Measurements from ENCODE around the gene EIF4G3.
A peak's percentile ranks its signal among the peaks of the same experiment; 100 is the strongest.

The EIF4G3 gene

DNA sequence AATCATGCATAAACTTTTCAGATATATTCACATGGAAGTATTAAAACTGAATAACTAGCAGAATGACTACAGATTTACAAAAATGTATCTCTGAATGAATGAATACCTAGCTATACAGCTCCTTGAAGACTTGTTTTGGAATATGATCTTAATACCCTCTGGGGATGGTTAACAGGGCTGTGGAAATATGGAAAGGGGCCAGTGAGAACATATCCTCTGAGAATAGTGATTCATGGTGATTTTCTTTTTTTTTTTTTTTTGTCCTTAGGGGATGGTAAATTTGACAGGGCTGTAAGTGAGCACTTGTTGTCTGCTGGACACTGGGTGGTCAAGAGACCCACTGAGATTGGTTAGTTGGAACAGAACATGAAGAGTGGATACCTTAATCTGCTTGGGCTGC, 308.9 kb downstream of the EIF4G3 start:
- no peak for DNase-seq

GRCh38 chr1:20867062-20867461, 309.6 kb downstream of the EIF4G3 start:
- DNase-seq = no peak

DNA sequence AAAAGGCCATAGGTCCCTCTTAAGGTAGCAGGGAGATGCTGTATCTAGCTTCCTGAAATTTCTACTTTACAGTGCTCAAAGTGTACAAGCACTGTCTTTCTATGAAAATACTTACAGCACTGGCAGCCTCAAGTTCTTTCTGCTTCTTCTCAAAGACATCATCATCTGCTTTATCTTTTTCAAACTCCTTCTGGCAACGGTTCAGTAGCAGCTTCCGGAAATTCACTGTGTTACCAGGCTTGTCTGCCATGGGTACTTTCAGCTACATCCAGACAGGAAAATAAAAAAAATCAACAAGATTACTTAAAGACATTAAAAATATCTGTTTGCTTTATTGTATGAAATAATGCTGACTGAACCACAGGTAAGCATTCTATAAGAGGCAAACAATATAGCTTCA, 311.7 kb downstream of the EIF4G3 start:
- DNase-seq = no peak

- DNase-seq = no peak
Observed at GRCh38 chr1:20854529-20854928, 322.2 kb downstream of the EIF4G3 start.

- peak in 1 of 2 donors; percentile 1 for DNase-seq
Observed at GRCh38 chr1:20851791-20852190, 324.9 kb downstream of the EIF4G3 start.

- DNase-seq = no peak
Observed at GRCh38 chr1:20850021-20850420, 326.7 kb downstream of the EIF4G3 start.

- no peak for DNase-seq
Observed at GRCh38 chr1:20849100-20849499, 327.6 kb downstream of the EIF4G3 start.

DNA sequence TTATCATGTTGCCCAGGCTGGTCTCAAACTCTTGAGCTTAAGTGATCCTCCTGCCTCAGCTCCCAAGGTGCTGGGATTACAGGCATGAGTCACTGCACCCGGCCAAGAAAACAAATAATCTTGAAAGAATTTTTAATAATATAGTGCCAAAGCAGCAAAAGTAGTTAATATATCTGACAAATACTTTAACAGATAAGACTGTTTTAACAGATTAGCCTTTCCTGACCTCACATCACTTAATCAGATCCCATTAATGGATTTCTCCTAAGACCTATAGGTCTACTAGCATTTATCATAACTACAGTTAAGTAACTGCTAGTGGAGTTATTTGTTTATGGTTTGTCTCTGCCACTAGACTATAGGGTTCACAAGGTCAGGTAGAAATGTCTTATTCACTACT, 328.5 kb downstream of the EIF4G3 start:
- DNase-seq = no peak

- DNase-seq = no peak
Observed at GRCh38 chr1:20847611-20848080, 329.1 kb downstream of the EIF4G3 start.

DNA sequence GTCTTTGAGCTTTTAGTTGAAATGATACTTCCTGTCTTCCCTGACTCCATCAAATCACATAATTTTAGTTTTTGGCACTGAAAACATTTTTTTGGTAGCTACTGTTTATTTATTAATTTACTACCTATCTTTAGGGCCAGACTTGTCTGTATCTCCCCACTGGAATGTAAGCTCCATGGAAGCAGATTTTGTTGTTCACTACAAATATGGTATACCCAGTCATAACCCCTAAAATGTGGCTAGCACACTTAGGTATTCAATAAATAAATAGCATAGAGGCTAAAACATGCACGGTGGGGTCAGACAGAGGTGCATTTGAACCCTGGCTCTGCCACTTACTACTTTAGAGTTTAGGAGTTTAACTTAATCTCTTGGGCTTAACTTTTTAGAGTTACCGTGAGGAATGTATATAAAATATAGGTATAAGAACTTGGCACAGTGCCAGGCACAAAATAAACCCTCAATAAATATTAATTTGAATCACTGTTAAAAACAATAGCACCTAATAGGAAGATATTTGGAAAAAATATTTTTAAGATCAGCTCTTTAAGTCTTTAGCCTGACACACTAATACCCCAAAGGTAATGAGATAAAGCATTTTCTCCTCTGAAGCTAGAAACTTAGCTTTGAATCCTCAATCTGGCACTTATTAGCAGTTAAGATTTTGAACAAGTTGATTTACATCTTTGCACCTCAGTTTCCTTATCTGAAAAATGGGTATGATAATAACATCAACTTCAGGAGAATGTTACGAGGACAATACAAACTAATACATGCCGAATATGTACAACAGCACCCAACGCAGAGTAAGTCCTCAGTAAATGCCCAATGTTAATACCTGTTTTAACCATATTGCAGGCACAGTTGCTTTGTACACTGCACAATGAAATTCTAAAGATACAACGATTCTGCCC, 330.0 kb downstream of the EIF4G3 start:
- no peak for DNase-seq

GRCh38 chr1:20840731-20841130, 336.0 kb downstream of the EIF4G3 start:
- DNase-seq = no peak

DNA sequence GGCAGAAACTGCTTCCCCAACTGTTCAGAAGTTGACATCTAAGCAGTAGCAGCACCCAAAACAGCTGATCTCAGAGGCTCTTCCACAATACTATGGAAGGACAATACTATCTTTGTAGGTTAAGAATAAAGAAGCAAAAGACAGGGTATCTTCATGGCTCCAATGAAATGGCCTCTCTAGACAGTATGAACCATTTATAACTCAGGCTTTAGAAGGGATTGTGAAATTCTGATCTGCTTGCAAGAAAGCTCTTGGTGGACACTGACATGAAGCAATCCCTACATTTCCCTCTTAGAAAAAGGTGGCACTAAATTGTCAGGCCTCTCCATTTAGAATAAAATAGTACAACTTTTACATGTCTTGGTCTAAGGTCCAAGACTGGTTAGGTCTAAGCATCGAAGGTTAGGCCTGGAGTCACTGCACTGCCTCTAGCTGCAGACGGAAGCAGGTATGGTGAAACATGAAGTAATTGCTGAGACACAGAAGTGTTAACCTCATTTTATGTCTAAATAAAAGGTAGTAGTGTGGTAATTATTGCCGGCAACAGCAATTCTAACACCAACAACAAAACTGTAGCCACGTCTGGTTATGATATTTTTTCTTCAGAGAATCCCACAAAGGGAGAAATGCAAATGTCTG, 339.0 kb downstream of the EIF4G3 start:
- no peak for DNase-seq

DNA sequence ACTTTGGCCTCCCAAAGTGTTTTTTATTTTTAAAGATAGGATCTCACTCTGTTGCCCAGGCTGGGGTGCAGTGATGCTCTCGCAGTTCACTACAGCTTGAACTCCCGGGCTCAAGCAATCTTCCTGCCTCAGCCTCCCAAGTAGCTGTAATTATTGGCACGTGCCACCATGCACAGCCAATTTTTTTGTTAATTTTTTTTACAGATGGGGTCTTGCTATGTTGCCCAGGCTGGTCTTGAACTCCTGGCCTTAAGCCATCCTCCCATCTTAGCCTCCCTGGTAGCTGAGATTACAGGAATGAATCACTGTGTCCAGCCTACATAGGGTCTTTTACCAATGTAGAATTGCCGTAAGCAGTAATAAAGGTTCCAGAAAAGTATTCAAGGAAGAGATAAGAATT, 340.5 kb downstream of the EIF4G3 start:
- no peak for DNase-seq

DNA sequence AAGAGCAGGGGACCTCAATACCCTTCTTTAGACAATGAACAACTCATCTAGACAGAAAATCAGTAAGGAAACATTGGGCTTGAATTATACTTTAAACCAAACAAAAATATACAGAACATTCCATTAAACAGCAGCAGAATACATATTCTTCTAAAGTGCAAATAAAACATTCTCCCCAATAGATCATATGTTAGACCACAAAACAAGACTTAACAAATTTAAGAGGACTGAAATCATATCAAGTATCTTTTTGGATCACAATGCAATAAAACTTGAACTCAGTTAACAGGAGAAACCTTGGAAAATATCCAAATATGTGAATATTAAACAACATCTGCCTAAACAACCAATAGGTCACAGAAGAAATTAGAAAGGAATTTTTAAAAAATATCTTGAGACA, 341.9 kb downstream of the EIF4G3 start:
- DNase-seq = no peak

DNA sequence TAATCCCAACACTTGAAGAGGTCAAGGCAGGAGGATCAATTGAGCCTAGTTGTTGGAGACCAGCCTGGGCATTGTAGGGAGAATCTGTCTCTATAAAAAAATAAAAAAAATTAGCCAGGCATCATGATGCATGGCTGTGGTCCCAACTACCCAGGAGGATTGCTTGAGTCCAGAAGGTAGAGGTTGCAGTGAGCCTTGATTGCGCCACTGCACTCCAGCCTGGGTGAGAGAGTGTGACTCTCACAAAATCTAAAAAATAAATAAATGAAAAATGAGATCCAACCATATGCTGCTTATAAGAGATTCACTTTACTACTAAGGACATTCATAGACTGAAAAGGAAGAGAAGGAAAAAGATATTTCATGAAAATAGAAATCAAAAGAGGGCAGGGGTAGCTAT, 342.5 kb downstream of the EIF4G3 start:
- no peak for DNase-seq

GRCh38 chr1:20830378-20830777, 346.3 kb downstream of the EIF4G3 start:
- DNase-seq = no peak

DNA sequence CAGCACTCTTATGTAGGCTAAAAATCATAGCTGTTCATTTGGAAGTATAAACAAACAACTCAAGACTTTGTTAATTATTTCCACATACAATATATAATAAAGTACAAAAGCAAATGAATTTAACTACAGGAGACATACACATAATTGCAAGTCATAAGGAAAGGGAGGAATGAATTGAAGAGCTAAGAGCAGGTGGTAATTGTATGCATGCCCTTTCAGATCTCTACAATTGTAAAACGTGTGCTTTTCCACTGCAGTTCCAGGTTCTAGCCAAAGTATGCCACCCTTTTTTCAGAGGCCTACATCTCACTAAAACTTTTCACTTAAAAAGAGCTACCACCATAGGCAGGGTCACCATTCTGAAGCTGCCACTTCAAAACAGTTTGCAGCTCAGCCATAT, 346.8 kb downstream of the EIF4G3 start:
- DNase-seq = no peak

DNA sequence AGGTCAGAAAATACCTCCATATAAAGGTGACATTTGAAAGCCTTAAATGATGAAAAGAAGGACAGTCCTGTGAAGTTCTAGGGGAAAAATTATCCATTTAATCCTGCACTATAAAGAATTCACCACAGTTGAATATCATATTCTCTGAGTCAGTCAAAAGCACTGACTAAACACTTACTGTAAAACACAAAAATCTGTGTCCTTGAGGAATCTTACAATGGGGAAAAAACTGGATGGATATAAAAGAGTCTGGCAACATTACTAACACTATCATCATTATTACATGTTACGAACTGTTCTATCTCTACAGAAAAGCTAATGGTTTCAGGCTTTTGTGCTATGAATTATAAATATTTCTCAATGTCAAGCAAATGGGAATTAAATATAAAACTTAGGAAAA, 347.2 kb downstream of the EIF4G3 start:
- no peak for DNase-seq

- no peak for DNase-seq
Observed at GRCh38 chr1:20823845-20824244, 352.9 kb downstream of the EIF4G3 start.

DNA sequence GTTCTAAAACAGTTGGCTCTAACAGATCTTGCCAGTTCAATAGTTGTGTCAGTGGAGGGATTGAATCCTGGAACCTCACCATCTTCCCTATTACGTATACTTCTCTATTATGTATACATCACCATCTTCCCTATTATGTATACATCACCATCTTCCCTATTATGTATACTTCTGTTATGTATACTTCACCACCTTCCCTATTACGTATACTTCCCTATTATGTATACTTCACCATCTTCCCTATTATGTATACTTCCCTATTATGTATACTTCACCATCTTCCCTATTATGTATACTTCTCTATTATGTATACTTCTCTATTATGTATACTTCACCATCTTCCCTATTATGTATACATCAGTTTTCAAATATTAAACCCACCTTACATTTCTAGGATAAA, 355.2 kb downstream of the EIF4G3 start:
- DNase-seq = no peak

- no peak for DNase-seq
Observed at GRCh38 chr1:20819818-20820217, 356.9 kb downstream of the EIF4G3 start.

GRCh38 chr1:20814534-20814871, 362.2 kb downstream of the EIF4G3 start:
- DNase-seq = no peak

DNA sequence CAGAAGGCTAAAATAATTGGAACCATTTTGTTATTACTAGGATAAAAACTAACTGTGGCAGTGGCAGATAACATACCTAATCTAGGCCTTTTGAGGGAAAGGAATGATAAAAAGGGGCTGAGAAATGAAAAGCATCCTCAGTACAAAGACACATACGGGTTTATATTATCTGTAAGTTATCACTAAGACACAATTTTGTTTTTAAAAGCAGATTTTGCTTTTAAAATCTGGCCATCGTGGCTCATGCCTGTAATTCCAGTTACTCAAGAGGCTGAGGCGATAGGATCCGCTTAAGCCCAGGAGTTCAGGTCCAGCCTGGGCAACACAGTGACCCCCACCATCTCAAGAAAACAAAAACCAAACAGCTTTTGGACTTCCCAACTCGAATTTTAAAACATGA, 364.8 kb downstream of the EIF4G3 start:
- DNase-seq = no peak

DNA sequence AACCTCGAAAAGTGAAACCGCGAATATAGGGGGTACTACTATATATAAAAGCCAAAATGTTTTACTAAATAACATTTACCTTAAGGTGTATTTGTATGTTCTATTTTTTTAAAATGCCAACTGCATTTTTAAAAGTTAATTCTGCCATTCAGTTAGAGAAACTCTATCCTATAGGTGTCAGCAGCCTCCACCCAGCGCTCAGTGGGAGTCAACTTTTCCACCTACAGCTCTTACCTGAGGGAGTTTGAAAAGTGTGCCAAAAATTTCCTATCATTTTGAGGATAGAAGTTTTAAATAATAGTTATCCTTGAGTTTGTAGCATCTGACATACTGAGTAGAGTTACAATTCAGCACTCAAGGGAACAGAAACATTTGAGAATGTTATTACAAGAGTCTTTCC, 383.5 kb downstream of the EIF4G3 start:
- no peak for DNase-seq

DNA sequence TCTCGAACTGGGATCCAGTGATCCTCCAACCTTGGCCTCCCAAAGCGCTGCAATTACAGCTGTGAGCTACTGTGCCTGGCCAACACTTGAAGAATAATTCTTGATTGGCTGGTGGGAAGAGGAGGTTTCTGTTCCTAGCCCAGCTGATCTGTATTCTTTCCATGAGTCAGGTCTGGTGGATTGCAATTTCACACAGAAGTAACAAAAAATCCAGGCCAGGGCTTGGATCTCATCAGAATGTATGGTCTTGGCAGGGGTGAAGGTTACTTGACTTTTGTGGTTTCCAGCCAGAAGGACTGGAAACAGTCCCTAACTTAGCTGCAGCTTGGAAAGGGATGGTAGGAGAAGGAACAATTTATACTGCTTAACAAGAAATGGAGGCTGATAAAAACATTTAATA, 384.5 kb downstream of the EIF4G3 start:
- DNase-seq = no peak
